GM19351 (cell line): Measurements from ENCODE around the gene LRG1.

ENCODE experiments used
- ATAC-seq: cut with Tn5 transposase; IDR thresholded peaks from one replicate; pipeline ENCODE4 v1.9.1; 2021; ENCODE audit warnings: mild to moderate bottlenecking, moderate library complexity; ENCODE audit not compliant: unreplicated experiment

LRG1 gene

DNA sequence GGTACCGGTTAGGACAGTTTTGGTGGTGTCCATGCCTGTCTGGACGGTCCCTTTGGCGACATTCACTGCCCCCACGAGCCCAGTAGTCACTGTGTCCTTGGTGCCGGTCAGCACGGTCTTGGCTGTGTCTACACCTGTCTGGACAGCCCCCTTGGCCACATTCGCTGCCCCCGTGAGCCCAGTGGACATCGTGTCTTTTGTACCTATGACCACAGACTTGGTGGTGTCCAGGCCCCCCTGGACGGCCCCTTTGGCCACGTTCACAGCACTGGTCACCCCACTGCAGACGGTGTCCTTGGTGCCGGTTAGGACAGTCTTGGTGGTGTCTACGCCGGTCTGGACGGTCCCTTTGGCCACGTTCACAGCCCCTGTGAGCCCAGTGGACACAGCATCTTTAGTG is 27.8 kb downstream of the LRG1 start:
- no peak for ATAC-seq

DNA sequence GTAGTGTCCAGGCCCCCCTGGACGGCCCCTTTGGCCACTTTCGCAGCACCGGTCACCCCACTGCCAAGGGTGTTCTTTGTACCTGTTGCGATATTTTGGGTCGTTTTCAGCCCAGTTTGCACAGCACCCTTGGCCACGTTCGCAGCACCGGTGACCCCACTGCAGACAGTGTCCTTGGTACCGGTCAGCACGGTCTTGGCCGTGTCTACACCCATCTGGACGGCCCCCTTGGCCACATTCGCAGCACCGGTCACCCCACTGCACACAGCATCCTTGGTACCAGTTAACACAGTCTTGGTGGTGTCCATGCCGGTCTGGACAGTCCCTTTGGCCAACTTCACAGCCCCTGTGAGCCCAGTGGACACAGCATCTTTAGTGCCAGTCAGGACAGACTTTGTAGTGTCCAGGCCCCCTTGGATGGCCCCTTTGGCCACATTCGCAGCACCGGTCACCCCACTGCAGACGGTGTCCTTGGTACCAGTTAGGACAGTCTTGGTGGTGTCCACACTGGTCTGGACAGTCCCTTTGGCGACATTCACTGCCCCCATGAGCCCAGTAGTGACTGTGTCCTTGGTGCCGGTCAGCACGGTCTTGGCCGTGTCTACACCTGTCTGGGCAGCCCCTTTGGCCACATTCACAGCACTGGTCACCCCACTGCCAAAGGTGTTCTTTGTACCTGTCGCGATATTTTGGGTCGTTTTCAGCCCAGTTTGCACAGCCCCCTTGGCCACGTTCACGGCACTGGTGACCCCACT is 28.4 kb downstream of the LRG1 start:
- no peak for ATAC-seq

DNA sequence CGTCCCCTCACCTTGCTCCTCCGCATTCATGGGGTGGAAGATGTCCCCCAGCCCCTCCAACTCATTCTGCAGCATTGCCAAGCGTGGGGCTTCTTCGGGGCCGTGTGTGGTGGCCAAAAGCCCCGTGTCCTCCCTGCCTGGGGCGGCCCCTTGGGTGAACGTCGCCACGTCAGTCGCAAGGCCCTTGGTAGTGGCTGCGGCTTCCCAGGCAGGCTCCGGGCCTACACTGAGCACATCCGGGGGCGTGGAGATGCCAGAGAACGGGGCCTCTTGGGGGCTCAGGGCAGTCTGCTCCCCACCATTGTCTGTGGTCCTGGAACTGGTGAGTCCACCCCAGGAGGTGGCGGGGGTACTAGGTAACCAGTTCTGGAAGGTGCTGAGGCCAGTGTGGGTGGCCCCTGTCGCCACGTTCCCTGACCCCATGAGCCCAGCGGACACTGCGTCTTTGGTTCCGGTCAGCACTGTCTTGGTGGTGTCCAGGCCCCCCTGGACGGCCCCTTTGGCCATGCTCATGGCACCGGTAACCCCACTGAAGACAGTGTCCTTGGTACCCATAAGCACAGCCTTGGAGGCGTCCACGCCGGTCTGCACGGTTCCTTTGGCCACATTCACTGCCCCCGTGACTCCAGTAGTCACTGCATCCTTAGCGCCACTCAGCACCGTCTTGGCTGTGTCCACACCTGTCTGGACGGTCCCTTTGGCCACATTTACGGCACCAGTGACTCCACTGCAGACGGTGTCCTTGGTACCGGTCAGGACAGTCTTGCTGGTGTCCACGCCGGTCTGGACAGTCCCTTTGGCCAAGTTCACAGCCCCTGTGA is 29.2 kb downstream of the LRG1 start:
- ATAC-seq, result no peak

DNA sequence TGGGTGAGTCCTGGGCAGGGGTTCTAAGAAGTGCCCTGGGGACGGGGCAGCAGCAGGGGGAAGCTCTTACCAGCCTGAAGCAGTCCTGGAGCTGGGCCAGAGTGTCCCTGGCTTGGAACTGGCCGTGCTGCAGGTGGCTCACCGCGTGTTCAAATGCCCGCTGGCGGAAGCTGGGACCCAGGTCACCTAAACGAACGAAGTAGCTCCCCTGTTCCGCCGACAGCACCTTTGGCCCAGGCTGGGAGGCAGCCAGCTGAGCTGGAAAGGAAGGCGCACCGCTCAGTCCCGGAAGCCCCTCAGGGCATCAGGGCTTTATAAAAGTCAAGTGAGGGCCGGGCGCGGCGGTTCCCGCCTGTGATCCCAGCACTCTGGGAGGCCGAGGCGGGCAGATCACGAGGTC is 31.1 kb downstream of the LRG1 start:
- ATAC-seq, result no peak

DNA sequence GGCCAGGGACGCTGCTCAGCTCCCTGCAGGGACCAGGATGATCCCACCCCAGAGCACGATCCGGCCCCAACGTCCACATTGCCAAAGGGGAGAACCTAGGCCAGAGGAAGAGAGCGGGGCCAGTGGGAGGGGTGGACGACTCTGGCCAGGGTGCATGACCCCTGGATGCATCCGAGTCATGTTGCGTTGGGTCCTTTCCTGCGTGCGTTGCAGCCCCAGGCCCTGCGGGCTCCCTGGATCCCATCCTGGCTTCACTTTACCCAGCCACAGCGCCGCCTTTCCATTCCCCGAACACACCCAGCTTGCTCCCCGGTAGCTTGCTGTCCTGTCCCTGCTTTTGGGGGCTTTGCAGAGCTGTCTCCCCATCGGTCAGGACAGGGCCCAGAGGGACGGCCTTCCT is 32.0 kb downstream of the LRG1 start:
- ATAC-seq, result no peak

DNA sequence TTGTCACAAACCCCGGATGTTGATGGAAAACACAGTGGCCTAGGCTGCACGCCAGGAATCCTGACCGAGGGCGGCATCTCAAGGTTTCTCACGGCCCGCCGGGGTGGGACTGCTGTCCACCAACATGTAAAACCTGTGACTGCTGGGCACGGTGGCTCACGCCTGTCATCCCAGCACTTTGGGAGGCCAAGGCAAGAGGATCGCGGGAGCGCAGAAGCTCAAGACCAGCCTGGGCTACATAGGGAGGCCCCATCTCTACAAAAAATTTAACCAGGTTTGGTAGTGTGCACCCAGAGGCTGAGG is 32.7 kb downstream of the LRG1 start:
- ATAC-seq, result no peak

DNA sequence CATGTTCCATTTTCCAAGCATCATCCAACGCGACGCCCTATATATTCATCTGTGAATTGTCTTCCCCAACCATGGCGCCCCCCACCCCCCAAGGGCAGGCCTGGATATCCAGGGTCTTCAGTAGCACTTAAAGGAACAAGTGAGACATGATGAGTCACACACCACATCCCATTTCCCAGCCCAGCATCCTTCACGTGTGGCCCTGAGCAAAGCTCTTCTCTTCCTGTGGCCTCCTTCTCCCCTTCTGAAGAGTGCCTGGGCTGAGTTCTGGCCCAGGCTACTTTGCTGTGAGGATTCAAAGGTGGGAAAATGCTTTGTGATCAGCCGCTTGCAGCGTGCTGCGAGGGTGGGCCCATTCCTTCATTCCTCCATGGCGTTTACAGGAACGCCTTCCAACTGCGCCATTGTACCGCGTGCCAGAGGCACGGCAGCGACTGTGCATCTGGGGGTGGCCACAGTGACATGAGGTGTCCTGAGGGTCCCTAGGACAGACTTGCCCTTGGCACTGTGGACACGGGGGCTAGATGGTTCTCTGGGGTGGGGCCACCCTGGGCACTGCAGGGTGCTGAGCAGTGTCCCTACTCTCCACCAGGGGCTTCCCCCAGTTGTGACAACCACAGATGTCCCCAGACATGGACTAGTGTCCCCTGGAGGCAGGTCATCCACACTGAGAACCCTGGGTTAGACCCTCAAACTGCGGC is 33.2 kb downstream of the LRG1 start:
- no peak for ATAC-seq

DNA sequence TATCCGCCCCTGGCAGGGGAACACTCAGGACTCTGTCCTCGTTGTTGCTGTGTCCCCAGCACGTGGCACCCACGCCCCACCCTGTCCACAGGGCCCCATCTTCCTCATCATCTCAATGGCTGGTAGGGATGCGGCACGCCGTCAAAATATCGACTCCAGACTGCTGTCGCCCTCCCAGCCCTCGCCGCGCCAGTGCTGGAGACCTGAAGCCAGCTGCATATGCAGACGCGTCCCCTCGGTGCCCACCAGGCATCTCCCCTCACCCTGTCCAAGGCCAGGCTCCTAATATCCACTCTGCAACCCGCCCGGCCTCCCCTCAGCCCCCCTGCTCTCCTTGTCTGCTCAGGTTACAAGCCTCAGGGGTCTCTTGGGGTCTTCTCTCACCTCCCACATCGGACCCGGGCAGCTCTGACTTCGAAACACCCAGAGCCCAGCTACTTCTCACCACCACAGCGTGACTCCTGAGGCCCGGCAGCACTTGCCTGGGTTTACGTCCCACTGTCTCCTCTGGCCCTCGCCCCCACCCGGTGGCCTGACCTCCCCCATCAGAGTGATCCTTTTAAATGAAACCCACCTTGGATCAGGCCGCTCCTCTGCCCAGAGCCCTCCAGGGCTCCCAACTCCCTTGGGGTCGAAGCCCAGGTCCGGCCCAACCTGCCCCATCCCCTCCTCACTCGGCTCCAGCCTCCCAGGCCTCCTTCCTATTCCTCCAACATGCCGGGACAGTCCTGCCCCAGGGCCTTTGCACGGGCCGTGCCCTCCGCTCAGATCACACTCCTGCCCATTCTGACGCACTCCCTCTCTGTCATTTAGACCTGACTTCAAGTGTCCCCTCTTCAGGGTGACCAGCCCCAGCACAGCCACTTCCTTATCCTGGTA is 34.0 kb downstream of the LRG1 start:
- no peak for ATAC-seq

DNA sequence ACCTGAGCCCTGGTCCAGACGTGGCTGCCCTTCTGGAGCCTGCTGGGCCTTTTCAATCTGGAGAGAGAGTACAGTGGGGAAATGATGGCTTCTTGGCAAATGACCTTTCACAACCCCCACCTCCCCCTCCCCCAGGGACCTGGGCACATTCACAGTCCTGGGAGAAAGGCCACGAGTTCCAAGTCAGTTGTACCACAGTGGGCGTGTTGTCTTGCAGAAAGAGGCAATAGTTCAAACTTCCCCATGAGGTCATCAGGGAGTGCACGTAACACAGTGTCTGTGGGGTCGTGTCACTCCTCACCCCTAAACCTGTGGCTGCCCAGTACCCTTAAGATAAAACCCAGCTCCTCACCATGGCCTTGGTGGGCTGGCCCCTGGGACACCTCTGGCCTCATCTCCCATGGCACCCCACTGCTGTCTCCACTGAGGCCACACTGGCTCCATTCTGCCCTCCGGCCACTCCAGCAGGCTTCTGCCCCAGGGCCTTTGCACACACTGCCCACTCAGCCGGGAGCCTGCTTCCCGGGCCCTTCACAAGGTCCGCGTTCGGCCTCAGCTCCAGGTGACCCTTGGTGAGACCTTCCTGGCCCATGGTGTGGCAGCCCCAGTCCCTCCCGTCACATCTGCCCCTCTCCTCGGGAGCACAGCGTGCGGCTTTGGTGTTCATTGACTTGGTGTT is 34.8 kb downstream of the LRG1 start:
- ATAC-seq, result no peak

DNA sequence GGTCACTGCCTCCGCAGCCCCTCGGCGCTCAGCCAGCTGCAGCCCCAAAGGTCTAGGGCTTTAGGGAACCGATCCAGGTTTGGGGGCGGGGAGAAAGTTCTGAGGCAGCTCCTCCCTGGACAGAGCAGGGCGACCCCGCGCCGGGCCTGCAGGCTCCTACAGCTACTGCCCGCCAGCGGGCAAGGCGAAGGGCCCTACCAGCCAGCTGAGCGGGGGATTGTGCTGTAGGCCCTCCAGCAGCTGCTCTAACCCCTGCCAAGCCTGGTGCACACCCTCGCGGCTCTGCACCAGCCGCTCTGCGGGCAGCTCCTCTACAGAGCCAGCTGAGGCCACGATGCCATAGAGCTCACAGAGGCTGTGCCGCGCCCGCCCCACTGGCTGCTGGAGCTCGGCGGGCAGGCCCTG is 35.5 kb downstream of the LRG1 start:
- ATAC-seq, result no peak

DNA sequence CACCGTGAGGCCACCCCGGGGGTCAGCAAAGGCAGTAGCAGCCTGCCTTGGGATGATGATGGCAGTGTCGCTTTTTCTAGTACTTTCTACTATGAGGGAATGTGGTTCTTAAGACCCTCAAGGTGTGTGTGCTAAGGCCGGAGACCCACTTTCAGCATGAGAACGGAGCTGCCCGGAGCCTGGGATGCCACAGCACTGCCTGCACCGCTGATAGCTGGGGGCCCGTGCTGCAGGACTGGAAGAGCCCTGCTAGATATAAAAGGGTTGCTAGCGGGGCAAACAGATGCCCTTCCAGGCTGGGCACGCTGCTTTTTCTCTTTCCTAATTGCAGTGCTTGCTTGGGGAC is 36.0 kb downstream of the LRG1 start:
- no peak for ATAC-seq

DNA sequence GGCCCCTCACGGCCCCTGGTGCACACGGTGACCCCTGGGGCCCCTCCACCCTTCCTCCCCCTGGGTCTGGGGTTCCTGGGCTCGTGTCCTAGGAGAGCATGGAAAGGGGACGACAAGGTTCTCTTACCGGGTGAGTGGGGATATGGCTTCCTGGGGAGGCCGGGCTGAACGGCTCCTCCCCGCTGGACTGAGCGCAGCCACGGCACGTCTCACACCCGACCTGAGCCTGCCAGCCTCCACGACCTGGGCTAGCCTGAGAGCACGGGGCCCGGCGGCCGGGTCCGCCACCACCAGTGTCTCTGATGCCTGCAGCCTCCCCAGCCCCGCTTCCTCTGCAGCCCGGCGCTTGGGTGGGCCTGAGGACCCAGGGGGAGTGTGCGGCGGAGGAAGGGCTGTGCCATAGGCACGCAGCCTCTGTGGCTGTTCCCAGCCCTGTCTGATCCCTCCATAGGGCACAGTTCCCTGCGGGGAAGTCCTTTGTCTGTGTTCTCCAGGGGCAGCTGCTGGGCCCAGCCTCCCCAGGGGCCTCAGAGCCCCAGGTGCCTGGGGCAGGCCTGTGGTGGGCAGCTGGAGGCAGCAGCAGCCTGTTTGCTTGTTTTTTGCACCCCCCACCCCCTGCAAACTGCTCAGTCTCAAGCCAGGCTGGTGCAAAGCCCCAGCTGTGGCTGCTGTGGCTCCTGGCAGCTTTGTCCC is 36.6 kb downstream of the LRG1 start:
- no peak for ATAC-seq

DNA sequence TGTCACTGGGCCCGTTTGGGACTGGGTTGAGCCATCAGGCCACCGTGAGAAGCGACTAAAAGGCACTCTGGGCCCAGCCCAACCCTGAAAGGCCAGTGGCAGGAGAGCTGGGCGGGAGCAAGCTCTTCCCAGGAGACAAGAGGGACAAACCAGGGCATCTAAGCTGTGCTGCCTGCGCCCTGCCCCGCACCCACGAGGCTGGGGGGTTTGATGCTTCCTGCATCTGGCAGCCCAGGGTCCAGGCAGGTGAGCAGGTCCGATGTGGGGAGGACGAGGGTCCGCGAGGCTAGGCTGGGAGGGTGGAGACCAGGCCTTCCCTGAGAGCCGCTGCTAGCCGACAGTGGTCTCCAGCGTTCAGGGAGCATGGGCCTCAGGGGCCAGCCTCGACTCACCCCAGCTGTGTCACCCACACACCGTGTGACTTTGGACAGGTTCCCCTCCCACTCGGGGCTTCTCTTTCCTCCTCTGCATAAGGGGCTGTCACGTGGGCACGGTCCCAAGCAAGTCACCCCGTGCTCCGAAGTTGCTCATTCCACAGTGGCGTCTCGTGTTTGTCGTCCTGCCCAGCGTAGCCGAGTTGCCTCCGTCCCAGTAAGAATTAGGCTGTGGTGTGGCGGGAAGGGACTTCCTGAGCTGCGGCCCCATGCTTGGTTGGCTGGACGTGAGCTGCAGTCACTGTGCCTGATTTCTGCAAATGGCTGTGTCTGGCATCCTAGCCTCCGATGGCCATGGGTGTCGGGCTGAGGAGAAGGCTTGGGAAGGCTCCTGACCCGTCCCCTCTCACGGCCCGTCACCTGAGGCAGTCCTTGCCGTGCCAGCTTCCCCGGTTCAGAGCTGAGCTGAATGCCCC is 37.3 kb downstream of the LRG1 start:
- no peak for ATAC-seq

DNA sequence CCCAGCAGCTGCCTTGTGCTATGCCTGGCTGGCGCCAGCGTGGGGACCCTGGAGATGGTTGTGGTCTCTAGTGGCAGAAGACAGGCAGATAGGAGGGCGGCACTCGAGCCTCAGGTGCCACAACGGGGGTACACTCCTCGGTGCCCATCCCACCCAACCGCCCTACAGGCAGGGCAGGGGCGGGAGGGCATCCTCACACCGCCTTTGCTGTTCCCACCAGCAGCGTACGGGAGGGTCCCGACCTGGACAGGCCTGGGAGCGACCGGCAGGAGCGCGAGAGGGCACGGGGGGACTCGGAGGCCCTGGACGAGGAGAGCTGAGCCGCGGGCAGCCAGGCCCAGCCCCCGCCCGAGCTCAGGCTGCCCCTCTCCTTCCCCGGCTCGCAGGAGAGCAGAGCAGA is 38.1 kb downstream of the LRG1 start:
- no peak for ATAC-seq

DNA sequence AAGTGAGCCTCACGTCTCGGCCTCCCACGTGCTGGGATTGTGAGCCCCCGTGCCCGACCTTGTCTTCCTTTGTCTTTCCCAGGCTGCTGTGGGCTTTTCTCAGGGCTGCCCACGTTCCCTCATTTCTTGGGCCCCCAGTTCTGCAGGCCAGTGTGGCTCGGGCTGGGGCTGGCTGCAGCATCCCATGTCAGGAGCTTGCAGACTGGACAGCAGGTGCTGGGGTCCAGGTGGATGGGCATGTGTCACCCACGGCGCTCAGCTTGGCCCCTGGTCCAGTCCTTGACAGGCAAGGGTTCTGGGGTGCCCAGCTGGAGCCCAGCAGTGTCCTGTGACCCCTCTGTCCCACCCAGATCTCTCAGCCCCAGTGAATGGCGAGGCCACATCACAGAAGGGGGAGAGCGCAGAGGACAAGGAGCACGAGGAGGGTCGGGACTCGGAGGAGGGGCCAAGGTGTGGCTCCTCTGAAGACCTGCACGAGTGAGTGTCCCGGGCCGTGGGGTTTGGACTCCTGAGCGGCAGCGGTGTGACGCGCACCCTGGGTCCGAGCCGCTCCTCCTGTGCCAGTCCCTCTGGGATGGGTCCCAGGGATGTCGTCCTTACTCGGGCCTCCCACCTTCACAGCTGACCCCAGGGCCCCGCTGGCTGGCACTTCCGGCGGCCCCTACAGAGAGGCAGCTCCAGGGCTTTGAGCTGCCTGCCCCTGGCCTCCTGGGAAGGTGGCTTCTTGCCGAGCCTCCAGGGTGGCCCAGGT is 38.8 kb downstream of the LRG1 start:
- ATAC-seq, result no peak

DNA sequence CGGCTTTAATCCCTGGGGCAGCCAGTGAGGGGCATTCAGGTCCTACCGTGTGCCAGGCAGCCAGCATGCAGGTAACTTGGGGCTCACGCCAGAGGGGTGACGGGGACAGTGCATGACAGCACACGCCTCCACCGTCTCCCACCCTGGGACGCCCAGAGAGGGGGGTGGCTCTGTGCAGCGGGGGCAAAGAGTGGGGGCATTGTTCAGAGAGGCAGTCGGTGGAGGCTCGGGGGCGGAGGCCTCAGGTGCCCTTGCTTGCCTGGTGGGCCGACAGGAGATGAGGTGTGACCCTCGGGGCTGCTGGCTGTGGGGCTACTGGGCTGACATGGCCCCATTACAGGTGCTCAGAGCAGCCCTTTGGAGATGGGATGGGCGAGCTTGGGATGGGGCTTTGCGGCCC is 40.0 kb downstream of the LRG1 start:
- no peak for ATAC-seq

DNA sequence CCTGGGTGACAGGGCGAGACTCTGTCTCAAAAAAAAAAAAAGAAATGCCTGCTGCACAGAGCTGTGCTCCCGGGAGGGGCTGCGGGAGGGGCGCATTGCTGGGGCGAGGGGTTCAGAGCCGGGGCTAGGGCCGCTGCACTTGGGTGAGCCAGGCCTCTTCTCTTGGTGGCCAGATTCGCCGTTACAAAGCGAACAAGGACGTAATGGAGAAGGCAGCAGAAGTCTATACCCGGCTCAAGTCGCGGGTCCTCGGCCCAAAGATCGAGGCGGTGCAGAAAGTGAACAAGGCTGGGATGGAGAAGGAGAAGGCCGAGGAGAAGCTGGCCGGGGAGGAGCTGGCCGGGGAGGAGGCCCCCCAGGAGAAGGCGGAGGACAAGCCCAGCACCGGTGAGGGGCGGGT is 40.5 kb downstream of the LRG1 start:
- no peak for ATAC-seq

DNA sequence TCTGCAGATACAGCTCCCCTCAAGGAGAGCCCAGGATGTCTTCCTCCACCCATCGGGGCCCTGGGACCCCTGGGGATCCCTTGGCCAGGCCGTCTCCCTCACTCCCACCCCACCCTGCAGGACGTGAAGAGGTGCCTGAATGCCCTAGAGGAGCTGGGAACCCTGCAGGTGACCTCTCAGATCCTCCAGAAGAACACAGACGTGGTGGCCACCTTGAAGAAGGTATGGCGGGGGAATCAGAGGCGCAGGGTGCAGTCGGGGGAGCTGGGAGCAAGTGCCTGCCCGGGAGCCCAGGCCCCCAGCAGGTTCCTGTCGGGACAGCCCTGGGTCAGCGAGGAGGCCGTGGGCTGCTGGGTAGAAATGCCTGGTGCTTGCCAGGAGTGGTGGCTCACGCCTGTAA is 41.1 kb downstream of the LRG1 start:
- no peak for ATAC-seq
